HUES64 (cell line): ENCODE results near the gene SRSF10.
A peak's percentile ranks its signal among the peaks of the same experiment; 100 is the strongest.
"Not testable (repeated sequence)": the region's sequence is repeated elsewhere in the genome, so short reads cannot be mapped to it uniquely, and the experiment has no call there.

ENCODE experiments used
- H3K27ac ChIP-seq: 2 replicates; pipeline ENCODE4 v1.7.0; 2013; ENCODE audit warnings: low read depth, low read length, inconsistent platforms
- H3K27me3 ChIP-seq: 2 replicates; pipeline ENCODE4 v1.6.1; 2013; ENCODE audit warnings: mild to moderate bottlenecking, low read length; ENCODE audit not compliant: insufficient read depth
- H3K36me3 ChIP-seq: 2 replicates; pipeline ENCODE4 v1.6.1; 2013; ENCODE audit warnings: mild to moderate bottlenecking, low read length; ENCODE audit not compliant: insufficient read depth
- H3K4me1 ChIP-seq: 2 replicates; pipeline ENCODE4 v1.6.1; 2013; ENCODE audit warnings: mild to moderate bottlenecking, low read length, moderate library complexity; ENCODE audit not compliant: insufficient read depth
- H3K4me3 ChIP-seq: 2 replicates; pipeline ENCODE4 v1.5.1; 2013; ENCODE audit warnings: mild to moderate bottlenecking, low read length, moderate library complexity
- H3K9ac ChIP-seq: 2 replicates; pipeline ENCODE4 v1.6.1; 2013; ENCODE audit warnings: mild to moderate bottlenecking, low read depth, low read length
- H3K9me3 ChIP-seq: 2 replicates; pipeline ENCODE4 v1.6.1; 2013; ENCODE audit warnings: low read depth, low read length; ENCODE audit not compliant: insufficient read depth
- WGBS: fragments of 150-250, 120-280 bp; methylation state at CpG from one replicate; pipeline ENCODE4 v1.1.7; 2013; ENCODE audit warnings: missing lambda C conversion rate; 5-methylcytosine and 5-hydroxymethylcytosine counted together

Gene SRSF10

DNA sequence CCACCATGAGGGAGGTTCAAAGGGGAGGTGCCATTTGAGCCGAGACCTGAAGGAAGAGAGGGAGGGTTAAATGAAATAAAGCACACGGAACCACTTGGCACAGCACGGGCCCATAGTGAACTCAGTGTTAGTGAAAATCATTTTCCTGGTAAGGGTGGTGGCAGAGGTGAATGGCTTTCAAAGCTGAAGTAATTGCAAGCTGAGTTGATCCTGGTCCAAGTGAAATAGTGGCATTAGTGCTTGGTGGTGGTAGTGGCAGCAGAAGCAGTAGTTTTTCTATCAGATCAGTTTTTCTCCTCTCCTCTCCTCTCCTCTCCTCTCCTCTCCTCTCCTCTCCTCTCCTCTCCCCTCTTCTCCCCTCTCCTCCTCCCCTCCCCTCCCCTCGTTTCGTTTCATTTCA lies 30.5 kb upstream of the SRSF10 start:
- no peaks in the 10 kb centered on the region for H3K9me3 ChIP-seq
- H3K9ac ChIP-seq: no peak overlapping the region
- WGBS: 89% methylated on average over 3 of the region's 5 CpGs
- no peak overlapping the region for H3K27ac ChIP-seq
- H3K4me3 ChIP-seq: no peak overlapping the region
- H3K27me3 ChIP-seq: no peaks in the 10 kb centered on the region
- no peaks in the 10 kb centered on the region for H3K36me3 ChIP-seq
- H3K4me1 ChIP-seq: peaks cover 14% of the 10 kb centered on the region; the same call in 1 of the 2 replicates

DNA sequence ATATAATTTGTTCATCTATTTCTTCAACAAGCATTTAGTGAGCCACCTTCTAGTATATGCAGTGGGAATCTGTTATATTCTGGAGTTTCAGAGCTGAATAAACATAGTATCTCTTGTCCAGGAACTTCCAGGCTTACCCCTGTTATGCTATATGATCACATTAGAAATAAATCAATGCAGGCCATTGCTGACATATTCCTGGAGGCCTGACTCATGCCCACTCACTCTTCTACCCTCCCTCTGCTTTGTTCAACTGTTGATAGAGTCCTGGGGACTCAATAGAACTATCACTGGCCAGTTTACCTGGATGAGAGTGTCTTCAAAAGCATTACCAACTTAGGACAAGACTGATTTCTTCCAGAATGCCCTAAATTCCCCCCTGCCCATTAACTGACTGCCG lies 29.3 kb upstream of the SRSF10 start:
- 79% methylated on average over 1 of the region's 1 CpG for WGBS
- Histone ChIP-seq H3K36me3 (no peaks in the 10 kb centered on the region), H3K4me1 (peaks cover 14% of the 10 kb centered on the region), H3K9ac (no peak overlapping the region), H3K4me3 (no peak overlapping the region), H3K27ac (no peak overlapping the region), H3K27me3 (no peaks in the 10 kb centered on the region), H3K9me3 (no peaks in the 10 kb centered on the region)

DNA sequence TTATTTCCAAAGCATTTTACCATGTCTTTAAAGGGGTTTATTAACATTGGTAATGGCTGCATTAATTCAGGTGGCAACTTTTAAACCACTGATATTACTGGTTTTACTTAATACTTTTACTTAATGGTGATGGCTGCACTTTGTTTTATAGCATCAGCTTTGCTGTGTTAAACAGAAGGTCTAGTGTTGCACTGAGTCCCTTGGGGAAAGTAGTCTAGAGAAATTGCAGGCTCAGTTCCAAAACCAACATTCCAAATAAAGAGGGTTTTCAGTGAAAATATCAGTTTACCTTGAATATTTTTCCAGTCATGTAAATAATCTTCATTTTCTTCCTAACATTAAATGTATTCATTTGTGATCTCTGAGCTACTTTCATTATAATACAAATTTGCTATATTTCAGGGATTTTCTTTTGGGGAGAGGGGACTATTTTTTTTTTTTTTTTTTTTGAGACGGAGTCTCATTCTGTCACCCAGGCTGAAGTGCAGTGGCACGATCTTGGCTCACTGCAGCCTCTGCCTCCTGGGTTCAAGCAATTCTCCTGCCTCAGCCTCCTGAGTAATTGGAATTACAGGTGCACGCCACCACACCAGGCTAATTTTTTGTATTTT lies 28.6 kb upstream of the SRSF10 start:
- H3K27ac ChIP-seq, H3K36me3 ChIP-seq, H3K4me3 ChIP-seq, H3K27me3 ChIP-seq, H3K9me3 ChIP-seq, H3K9ac ChIP-seq: not testable (repeated sequence)
- H3K4me1 ChIP-seq: peaks cover 22% of the 10 kb centered on the region
- WGBS: 97% methylated on average over 2 of the region's 3 CpGs

DNA sequence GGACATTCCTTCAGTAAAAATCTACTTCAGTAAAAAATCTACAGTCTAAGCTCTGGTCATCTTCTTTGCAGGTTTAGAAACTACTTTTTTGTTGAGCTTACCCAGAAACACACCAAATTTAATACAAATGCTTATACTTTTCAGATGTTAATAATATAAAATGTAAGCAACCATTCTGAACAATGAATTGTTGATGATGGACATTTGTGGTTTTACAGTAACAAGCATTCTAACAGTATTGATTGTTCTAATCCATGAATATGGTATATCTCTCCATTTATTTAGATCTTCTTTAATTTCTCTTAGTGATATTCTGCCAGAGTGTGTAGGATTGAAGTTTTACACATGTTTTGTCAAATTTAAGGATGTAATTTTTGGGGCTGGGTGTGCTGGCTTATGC lies 27.0 kb upstream of the SRSF10 start:
- Histone ChIP-seq H3K27me3 (no peaks in the 10 kb centered on the region), H3K9me3 (no peaks in the 10 kb centered on the region), H3K4me3 (no peak overlapping the region)

DNA sequence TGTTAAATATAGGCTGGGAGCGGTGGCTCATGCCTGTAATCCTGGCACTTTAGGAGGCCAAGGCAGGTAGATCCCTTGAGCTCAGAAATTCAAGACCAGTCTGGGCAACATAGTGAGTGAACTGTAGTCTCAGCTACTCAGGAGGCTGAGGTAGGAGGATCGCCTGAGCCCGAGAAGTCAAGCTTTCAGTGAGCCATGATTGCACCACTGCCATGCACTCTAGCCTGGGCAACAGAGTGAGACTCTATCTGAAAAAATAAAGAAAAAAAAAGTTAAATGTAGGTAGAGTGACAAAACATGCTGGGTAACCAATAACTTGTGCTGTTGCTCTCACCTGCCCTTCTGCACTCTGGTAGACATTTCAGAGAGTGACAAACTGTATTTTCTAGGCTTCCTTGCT lies 25.0 kb upstream of the SRSF10 start:
- peaks cover 28% of the 10 kb centered on the region for H3K4me1 ChIP-seq
- no peaks in the 10 kb centered on the region for H3K36me3 ChIP-seq
- no peak overlapping the region for H3K27ac ChIP-seq
- no peak overlapping the region for H3K9ac ChIP-seq
- H3K27me3 ChIP-seq: no peaks in the 10 kb centered on the region
- H3K9me3 ChIP-seq: no peaks in the 10 kb centered on the region
- no peak overlapping the region for H3K4me3 ChIP-seq
- 94% methylated on average over 3 of the region's 3 CpGs for WGBS

More for the DNA sequence above, 27.0 kb upstream of the SRSF10 start:
- Histone ChIP-seq H3K27ac (no peak overlapping the region), H3K4me1 (peaks cover 32% of the 10 kb centered on the region), H3K36me3 (no peaks in the 10 kb centered on the region), H3K9ac (no peak overlapping the region)

DNA sequence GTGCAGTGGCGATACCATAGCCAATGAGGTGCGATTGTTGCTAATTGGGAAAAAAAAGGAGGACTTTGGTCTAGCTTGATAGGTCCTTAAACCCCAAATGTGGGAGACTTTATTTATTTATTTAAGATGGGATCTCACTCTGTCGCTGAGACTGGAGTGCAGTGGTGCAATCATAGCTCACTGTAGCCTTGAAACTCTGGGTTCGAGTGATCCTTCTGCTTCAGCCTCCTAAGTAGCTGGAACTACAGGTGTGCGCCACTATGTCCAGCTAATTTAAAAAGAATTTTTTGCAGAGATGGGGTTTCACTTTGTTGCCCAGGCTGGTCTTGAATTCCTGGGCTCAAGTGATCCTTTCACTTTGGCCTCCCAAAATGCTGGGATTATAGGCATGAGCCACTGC lies 24.0 kb upstream of the SRSF10 start:
- WGBS: 91% methylated on average over 5 of the region's 5 CpGs
- Histone ChIP-seq H3K4me1 (peaks cover 18% of the 10 kb centered on the region), H3K27ac (peak overlapping the region; percentile 89), H3K4me3 (no peak overlapping the region; the same call in 1 of the 2 replicates), H3K27me3 (no peaks in the 10 kb centered on the region), H3K9me3 (no peaks in the 10 kb centered on the region), H3K36me3 (no peaks in the 10 kb centered on the region), H3K9ac (0 out of 2 replicates have a peak overlapping the region, but pooled peaks have one; percentile 19)

DNA sequence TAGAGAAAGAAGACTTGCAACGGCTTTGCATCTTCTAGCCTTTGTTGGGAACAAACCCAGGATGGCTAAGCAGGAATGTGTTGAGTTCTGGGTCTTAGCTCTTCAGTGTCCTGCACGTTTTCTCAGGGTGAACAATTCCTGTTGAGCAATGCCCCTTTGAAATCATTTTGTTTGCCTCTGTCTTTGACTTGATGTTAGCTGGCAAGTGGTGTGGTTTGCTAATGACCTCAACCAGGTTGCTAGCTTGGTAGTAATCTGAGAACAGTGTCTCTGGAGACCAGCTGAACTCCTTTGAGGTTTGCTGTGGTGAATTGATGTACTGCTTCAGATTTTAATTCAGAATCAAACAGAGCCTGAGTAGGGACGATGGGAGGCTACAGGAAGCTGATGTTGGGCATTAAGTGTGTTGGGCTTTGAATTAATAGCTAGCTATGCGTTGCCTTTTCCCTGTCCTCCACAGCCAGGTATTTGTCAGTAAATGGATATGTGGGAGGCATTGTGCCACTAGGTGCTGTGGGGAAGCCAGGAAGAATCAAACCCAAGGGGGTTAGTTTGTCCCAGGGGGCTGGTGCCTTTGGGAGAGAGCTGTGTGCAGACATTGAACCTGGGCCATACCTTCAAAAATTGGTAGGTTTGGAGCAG lies 23.3 kb upstream of the SRSF10 start:
- Histone ChIP-seq H3K4me1 (peaks cover 18% of the 10 kb centered on the region), H3K4me3 (no peak overlapping the region; the same call in 1 of the 2 replicates), H3K36me3 (no peaks in the 10 kb centered on the region), H3K27ac (peak overlapping the region; percentile 89), H3K9me3 (no peaks in the 10 kb centered on the region), H3K27me3 (no peaks in the 10 kb centered on the region), H3K9ac (peak overlapping the region; percentile 19)
- WGBS: 14% methylated on average over 4 of the region's 4 CpGs

DNA sequence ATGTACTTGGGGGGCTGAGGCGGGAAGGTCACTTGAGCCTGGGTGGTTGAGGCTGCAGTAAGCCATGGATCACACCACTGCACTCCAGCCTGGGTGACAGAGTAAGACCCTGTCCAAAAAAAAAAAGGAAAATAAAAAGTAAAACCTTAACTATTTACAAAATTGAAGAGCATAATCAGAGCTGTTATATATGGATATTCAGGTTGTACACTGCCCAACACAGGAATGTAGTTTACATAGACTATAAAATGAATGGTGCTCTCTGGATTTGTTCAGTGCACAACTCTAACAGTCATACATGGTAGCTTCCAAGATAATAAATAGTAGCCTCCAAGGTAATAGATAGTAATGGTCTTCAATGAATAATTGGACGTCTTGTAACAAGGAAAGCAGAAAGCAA lies 22.6 kb upstream of the SRSF10 start:
- H3K36me3 ChIP-seq: no peaks in the 10 kb centered on the region
- no peaks in the 10 kb centered on the region for H3K9me3 ChIP-seq
- WGBS: 71% methylated on average over 2 of the region's 2 CpGs
- H3K9ac ChIP-seq: no peak overlapping the region
- H3K4me3 ChIP-seq: no peak overlapping the region
- H3K27me3 ChIP-seq: no peaks in the 10 kb centered on the region
- H3K4me1 ChIP-seq: peaks cover 18% of the 10 kb centered on the region
- H3K27ac ChIP-seq: peak overlapping the region; percentile 76; the same call in 1 of the 2 replicates

DNA sequence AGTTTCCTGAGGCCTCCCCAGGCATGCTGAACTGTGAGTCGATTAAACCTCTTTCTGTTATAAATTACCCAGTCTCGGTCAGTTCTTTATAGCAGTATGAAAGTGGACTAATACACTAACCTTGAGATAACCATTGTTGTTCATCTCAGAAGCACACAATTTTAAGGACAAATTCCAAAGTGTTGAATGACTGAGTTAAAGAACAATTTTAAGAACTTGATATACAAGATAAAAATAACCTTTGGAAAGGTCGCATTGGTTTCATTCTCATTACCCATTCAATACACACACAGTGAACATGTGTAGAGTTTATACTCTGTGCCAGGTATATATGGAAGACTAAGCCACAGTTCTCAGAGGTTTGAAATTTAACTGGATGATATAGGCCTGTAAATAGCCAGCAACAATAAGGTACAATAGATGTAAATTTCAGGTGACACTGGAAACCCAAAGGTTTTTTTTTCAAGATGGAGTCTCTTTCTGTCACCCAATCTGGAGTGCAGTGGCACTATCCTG lies 19.1 kb upstream of the SRSF10 start:
- Histone ChIP-seq H3K4me1 (peaks cover 15% of the 10 kb centered on the region), H3K4me3 (no peak overlapping the region), H3K9ac (no peak overlapping the region), H3K27ac (no peak overlapping the region), H3K27me3 (no peaks in the 10 kb centered on the region), H3K9me3 (no peaks in the 10 kb centered on the region), H3K36me3 (no peaks in the 10 kb centered on the region)
- 93% methylated on average over 2 of the region's 3 CpGs for WGBS

DNA sequence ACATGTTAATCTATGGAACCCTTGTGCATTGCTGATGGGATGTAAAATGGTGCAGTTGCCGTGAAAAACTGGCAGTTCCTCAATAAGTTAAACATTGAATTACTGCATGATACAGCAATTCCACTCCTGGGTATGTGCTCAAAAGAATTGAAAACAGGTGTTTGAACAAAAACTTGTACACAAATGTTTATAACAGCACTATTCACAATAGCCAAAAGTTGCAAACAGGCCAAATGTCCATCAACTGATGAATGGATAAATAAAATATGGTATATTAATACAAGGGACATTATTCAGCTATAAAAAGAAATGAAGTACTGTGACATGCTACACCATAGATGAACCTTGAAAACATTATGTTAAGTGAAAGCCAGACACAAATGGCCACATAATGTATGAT lies 17.7 kb upstream of the SRSF10 start:
- Histone ChIP-seq H3K27me3 (no peaks in the 10 kb centered on the region), H3K4me3 (no peak overlapping the region), H3K36me3 (no peaks in the 10 kb centered on the region), H3K9me3 (no peaks in the 10 kb centered on the region), H3K4me1 (peaks cover 3% of the 10 kb centered on the region; the same call in 1 of the 2 replicates), H3K27ac (no peak overlapping the region), H3K9ac (no peak overlapping the region)
- WGBS: 100% methylated on average over 1 of the region's 1 CpG

DNA sequence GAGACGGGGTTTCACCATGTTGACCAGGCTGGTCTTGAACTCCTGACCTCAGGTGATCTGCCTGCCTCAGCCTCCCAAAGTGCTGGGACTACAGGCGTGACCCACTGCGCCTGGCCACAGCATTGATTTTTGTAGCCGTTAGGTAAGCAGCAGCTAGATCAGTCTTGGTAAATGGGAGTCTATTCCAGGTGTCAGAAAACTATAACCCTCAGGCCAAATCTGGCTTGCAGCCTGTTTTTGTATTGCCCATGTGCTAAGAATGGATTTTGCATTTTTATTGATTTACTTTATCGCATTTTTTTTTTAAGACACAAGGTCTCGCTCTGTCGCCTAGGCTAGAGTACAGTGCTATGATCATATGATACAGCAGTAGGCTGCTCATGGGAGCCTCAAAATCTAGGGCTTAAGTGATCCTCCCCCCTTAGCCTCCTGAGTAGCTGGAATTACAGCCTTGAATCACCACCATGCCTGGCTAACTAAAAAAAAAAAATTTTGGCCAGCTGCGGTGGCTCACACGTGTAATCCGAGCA lies 16.6 kb upstream of the SRSF10 start:
- 83% methylated on average over 10 of the region's 10 CpGs for WGBS

More for the DNA sequence above, 16.6 kb upstream of the SRSF10 start:
- H3K27me3 ChIP-seq: no peaks in the 10 kb centered on the region
- no peak overlapping the region for H3K27ac ChIP-seq
- no peak overlapping the region for H3K4me3 ChIP-seq
- H3K36me3 ChIP-seq: no peaks in the 10 kb centered on the region
- H3K9ac ChIP-seq: no peak overlapping the region
- H3K9me3 ChIP-seq: no peaks in the 10 kb centered on the region
- H3K4me1 ChIP-seq: no peaks in the 10 kb centered on the region
